ENCODE data around the gene PTGR2. TPM values are rescaled to one million over a fixed set of nuclear protein-coding genes. Genes with fewer than 3 reads are reported as not detected.

The PTGR2 gene
- total RNA-seq, 1 experiment from 2014 or later: 17.1 TPM

DNA sequence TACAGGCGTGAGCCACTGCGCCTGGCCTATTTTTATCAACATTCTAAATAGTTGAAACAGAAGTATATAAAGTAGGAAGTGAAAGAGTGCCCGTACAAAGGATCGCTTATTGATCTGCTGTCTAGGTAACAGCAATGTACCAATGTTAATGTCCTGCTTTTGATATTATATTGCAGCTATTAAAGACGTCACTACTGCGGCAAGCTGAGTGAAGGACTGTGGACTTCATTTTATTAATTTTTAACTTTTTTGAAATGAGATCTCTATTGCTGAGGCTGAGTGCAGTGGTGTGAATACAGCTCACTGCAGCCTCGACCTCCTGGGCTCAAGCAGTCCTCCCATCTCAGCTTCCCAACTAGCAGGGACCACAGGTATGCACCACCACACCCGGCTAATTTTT lies 10.8 kb downstream of the PTGR2 start:
- no peak overlapping the region for H3K4me3 ChIP-seq (ENCODE audit: low read depth in 2 of 2, low read length in 2 of 2)
- ChIA-PET POLR2A (no interaction called here), CTCF (no interaction called here)
- intact Hi-C loops (cut with micrococcal nuclease; ENCODE audit: unreplicated experiment) (no loop called here), in situ Hi-C loops (cut with HindIII; ENCODE audit: low pct_unique_long_range_greater_than_20kb, low sequenced_read_pairs) (no loop called here)
- H3K27ac ChIP-seq (ENCODE audit: low read length): no peak overlapping the region
- DNase-seq (ENCODE audit: low read depth, low spot score): no peak
- TF ChIP-seq, protein P1, sequence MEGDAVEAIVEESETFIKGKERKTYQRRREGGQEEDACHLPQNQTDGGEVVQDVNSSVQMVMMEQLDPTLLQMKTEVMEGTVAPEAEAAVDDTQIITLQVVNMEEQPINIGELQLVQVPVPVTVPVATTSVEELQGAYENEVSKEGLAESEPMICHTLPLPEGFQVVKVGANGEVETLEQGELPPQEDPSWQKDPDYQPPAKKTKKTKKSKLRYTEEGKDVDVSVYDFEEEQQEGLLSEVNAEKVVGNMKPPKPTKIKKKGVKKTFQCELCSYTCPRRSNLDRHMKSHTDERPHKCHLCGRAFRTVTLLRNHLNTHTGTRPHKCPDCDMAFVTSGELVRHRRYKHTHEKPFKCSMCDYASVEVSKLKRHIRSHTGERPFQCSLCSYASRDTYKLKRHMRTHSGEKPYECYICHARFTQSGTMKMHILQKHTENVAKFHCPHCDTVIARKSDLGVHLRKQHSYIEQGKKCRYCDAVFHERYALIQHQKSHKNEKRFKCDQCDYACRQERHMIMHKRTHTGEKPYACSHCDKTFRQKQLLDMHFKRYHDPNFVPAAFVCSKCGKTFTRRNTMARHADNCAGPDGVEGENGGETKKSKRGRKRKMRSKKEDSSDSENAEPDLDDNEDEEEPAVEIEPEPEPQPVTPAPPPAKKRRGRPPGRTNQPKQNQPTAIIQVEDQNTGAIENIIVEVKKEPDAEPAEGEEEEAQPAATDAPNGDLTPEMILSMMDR (IDR thresholded peaks at IDR 0.05): no peak
- BruUV-seq (replicated peaks): no TSS peak
- H3K4me1 ChIP-seq (ENCODE audit: control insufficient read depth, insufficient read depth, low read length): no peaks in the 10 kb centered on the region
- no peaks in the 10 kb centered on the region for H3K9me3 ChIP-seq (ENCODE audit: control insufficient read depth, insufficient read depth, low read depth, low read length)
- H3K36me3 ChIP-seq (ENCODE audit: control insufficient read depth, insufficient read depth, low read length): no peaks in the 10 kb centered on the region; the same call in 1 of the 2 replicates
- H3K27me3 ChIP-seq (ENCODE audit: control insufficient read depth, insufficient read depth, low read length): no peaks in the 10 kb centered on the region
- ATAC-seq: no peak

DNA sequence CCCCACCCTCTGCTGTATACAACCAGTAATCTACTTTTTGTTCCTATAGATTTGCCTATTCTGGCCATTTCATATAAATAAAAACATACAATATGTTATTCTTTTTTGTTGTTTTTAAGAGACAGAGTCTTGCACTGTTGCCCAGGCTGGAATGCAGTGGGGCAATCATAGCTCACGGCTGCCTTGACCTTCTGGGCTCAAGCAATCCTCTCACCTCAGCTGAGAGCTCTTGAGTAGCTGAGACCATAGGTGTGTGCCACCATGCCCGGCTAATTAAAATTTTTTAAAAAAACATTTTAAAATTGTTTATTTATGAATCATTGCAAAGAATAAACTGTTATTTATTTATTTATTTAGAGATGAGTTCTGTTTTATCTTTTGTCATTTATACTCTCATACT lies 11.6 kb downstream of the PTGR2 start:
- no peaks in the 10 kb centered on the region for H3K27me3 ChIP-seq (ENCODE audit: control insufficient read depth, insufficient read depth, low read length)
- H3K36me3 ChIP-seq (ENCODE audit: control insufficient read depth, insufficient read depth, low read length): no peaks in the 10 kb centered on the region; the same call in 1 of the 2 replicates
- H3K4me1 ChIP-seq (ENCODE audit: control insufficient read depth, insufficient read depth, low read length): no peaks in the 10 kb centered on the region
- ATAC-seq: no peak
- H3K27ac ChIP-seq (ENCODE audit: low read length): no peak overlapping the region
- H3K9me3 ChIP-seq (ENCODE audit: control insufficient read depth, insufficient read depth, low read depth, low read length): no peaks in the 10 kb centered on the region
- DNase-seq (ENCODE audit: low read depth, low spot score): no peak
- BruUV-seq (replicated peaks): no TSS peak
- ChIA-PET CTCF (no interaction called here), POLR2A (no interaction called here)
- in situ Hi-C loops (cut with HindIII; ENCODE audit: low pct_unique_long_range_greater_than_20kb, low sequenced_read_pairs): no loop called here
- H3K4me3 ChIP-seq (ENCODE audit: low read depth in 2 of 2, low read length in 2 of 2): no peak overlapping the region
- intact Hi-C loops (cut with micrococcal nuclease; ENCODE audit: unreplicated experiment): no loop called here
- TF ChIP-seq, protein P2, sequence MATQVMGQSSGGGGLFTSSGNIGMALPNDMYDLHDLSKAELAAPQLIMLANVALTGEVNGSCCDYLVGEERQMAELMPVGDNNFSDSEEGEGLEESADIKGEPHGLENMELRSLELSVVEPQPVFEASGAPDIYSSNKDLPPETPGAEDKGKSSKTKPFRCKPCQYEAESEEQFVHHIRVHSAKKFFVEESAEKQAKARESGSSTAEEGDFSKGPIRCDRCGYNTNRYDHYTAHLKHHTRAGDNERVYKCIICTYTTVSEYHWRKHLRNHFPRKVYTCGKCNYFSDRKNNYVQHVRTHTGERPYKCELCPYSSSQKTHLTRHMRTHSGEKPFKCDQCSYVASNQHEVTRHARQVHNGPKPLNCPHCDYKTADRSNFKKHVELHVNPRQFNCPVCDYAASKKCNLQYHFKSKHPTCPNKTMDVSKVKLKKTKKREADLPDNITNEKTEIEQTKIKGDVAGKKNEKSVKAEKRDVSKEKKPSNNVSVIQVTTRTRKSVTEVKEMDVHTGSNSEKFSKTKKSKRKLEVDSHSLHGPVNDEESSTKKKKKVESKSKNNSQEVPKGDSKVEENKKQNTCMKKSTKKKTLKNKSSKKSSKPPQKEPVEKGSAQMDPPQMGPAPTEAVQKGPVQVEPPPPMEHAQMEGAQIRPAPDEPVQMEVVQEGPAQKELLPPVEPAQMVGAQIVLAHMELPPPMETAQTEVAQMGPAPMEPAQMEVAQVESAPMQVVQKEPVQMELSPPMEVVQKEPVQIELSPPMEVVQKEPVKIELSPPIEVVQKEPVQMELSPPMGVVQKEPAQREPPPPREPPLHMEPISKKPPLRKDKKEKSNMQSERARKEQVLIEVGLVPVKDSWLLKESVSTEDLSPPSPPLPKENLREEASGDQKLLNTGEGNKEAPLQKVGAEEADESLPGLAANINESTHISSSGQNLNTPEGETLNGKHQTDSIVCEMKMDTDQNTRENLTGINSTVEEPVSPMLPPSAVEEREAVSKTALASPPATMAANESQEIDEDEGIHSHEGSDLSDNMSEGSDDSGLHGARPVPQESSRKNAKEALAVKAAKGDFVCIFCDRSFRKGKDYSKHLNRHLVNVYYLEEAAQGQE (IDR thresholded peaks at IDR 0.05; ENCODE audit: insufficient read depth in 1 of 2, low read depth in 2 of 2, low read length in 1 of 2): no peak
- TF ChIP-seq POLR2AphosphoS5 (IDR thresholded peaks at IDR 0.05; ENCODE audit: low read depth, low read length): no peak
- TF ChIP-seq TCF7L2 (IDR thresholded peaks at IDR 0.05; ENCODE audit: low read depth, low read length): no peak
- TF ChIP-seq SIN3A (IDR thresholded peaks at IDR 0.05; ENCODE audit: borderline replicate concordance, insufficient read depth, low read depth, low read length): no peak
- TF ChIP-seq, protein P1 (IDR thresholded peaks at IDR 0.05): no peak
